ENCODE measurements around the gene BBS2.

- TF ChIP-seq FOXM1 (IDR thresholded peaks at IDR 0.05; ENCODE audit: borderline replicate concordance) (no peak), CTBP1 (IDR thresholded peaks at IDR 0.05; ENCODE audit: borderline replicate concordance) (no peak), SP1 (IDR thresholded peaks at IDR 0.05) (no peak), SUZ12 (IDR thresholded peaks at IDR 0.05) (no peak), BHLHE40 (IDR thresholded peaks at IDR 0.05; ENCODE audit: borderline replicate concordance) (no peak), FOXA1 (IDR thresholded peaks at IDR 0.05) (no peak), NFRKB (IDR thresholded peaks at IDR 0.05) (no peak), TARDBP (IDR thresholded peaks at IDR 0.05) (no peak), FOXK2 (IDR thresholded peaks at IDR 0.05) (no peak), ELF4 (IDR thresholded peaks at IDR 0.05) (no peak), PKNOX1 (IDR thresholded peaks at IDR 0.05) (no peak), HDGF (IDR thresholded peaks at IDR 0.05; ENCODE audit: borderline replicate concordance) (no peak), L3MBTL2 (conservative IDR thresholded peaks at IDR 0.05) (no peak)
Observed at GRCh38 chr16:56436258-56436657, 83.6 kb downstream of the BBS2 start.

Data from HEK293T (cell line).